A673 (cell line): Measurements from ENCODE around the gene ARL3. TPM values are rescaled to one million over a fixed set of nuclear protein-coding genes. Genes with fewer than 3 reads are reported as not detected.
A peak's percentile ranks its signal among the peaks of the same experiment; 100 is the strongest.

Source experiments
- BruUV-seq: library from RNA; stranded (reverse); fragments of 400-500 nt; replicated peaks from 2 replicates; lab custom pipeline; 2021; lab: Mats Ljungman, UMichigan
- CTCF ChIA-PET: fragments of 300-600 bp; sonication (Branson Sonifier 250); formaldehyde crosslinking; loops from one replicate; lab custom pipeline; 2022; ENCODE audit warnings: antibody characterized with exemption; lab: Charles Lee
- POLR2A ChIA-PET: fragments of 300-600 bp; sonication (Branson Sonifier 250); formaldehyde crosslinking; loops from one replicate; lab custom pipeline; 2022; ENCODE audit warnings: antibody characterized with exemption; ENCODE audit not compliant: low non-redundant PET; lab: Charles Lee
- DNase-seq: peaks from one replicate; pipeline ENCODE4 v3.0.0-alpha.2; 2015; ENCODE audit warnings: low spot score
- H3K27ac ChIP-seq: fragments of 200-600 bp; sonication (generic); 2 replicates; pipeline ENCODE4 v1.5.1; 2016; ENCODE audit warnings: mixed run types, low read depth, mild to moderate bottlenecking, mixed read lengths, antibody characterized with exemption, low read length; ENCODE audit not compliant: poor library complexity, severe bottlenecking
- H3K27me3 ChIP-seq: fragments of 200-600 bp; sonication (generic); replicated peaks from 2 replicates; pipeline ENCODE4 v1.6.1; 2017; ENCODE audit warnings: mixed run types, low read depth, mild to moderate bottlenecking, mixed read lengths, antibody characterized with exemption, low read length; ENCODE audit not compliant: insufficient read depth, poor library complexity
- H3K36me3 ChIP-seq: fragments of 200-600 bp; sonication (generic); 2 replicates; pipeline ENCODE4 v1.6.1; 2016; ENCODE audit warnings: mixed run types, mild to moderate bottlenecking, mixed read lengths, antibody characterized with exemption, low read length; ENCODE audit not compliant: insufficient read depth, poor library complexity, severe bottlenecking
- H3K4me1 ChIP-seq: fragments of 200-600 bp; sonication (generic); 2 replicates; pipeline ENCODE4 v1.6.1; 2017; ENCODE audit warnings: mixed run types, mild to moderate bottlenecking, mixed read lengths, antibody characterized with exemption, low read length; ENCODE audit not compliant: insufficient read depth, poor library complexity, severe bottlenecking
- H3K4me3 ChIP-seq: fragments of 200-600 bp; sonication (generic); 2 replicates; pipeline ENCODE4 v1.5.1; 2016; ENCODE audit warnings: low read depth, mixed run types, mild to moderate bottlenecking, mixed read lengths, low read length; ENCODE audit not compliant: poor library complexity, severe bottlenecking
- H3K9me3 ChIP-seq: fragments of 200-600 bp; sonication (generic); 2 replicates; pipeline ENCODE4 v1.6.1; 2016; ENCODE audit warnings: mixed run types, low read depth, mild to moderate bottlenecking, mixed read lengths, antibody characterized with exemption, low read length; ENCODE audit not compliant: poor library complexity, severe bottlenecking
- EZH2 ChIP-seq: fragments of 200-600 bp; sonication (generic); IDR thresholded peaks from 2 replicates; pipeline ENCODE4 v1.6.1; 2017; ENCODE audit warnings: borderline replicate concordance, low read depth, mild to moderate bottlenecking, mixed read lengths, antibody characterized with exemption, low read length; ENCODE audit not compliant: poor library complexity, severe bottlenecking
- intact Hi-C: fragments of 100-400 bp; cut with micrococcal nuclease; formaldehyde crosslinking; loops from one replicate; pipeline ENCODE4 v1.10.0; 2022; ENCODE audit not compliant: unreplicated experiment
- total RNA-seq: library from RNA; stranded (reverse); gene quantifications from 2 replicates; pipeline ENCODE4 v1.2.3, GENCODE V29; 2021
- TF ChIP-seq, protein P1 (sequence below): fragments of 300-800, 200-600 bp; sonication (generic); conservative IDR thresholded peaks from 2 replicates; pipeline ENCODE4 v1.5.1; 2017; ENCODE audit warnings: low read depth, mild to moderate bottlenecking, antibody characterized with exemption, low read length, moderate library complexity, mixed read lengths

The ARL3 gene
- total RNA-seq, 1 experiment from 2014 or later: 14.9 TPM

DNA sequence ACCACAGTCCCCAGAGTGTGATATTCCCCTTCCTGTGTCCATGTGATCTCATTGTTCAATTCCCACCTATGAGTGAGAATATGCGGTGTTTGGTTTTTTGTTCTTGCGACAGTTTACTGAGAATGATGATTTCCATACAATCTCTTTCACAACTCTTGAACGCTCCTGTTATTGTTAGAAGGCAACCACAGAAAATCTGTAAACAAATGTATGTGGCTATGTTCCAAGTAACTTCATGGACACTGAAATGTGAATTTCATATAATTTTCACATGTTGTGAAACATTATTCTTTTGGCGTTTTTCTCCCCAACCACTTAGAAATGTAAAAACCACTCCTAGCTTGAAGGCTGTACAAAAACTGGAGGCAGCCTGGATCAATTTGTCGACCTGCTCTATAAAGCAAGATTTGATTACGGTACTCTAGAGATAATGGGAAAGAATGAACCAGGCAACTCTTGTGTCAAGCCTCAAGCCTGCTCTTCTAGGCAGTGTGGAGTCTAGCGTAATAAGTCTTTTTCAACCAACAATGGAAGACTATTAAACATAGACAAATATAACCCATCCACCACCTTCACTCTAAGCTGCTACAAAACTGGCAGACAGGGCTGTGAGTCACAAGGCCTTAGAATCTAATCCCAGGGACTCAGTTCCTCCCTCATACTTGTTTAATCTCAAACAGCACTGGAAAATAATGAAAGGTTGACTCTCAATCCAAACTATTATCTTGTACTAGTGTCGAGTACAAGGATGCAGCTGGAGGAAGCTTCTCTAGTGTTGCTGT, 22.7 kb downstream of the ARL3 start:
- DNase-seq: no peak
- no peaks in the 10 kb centered on the region for H3K27me3 ChIP-seq
- CTCF ChIA-PET: no interaction called here
- TF ChIP-seq EZH2: no peak
- no peaks in the 10 kb centered on the region for H3K4me1 ChIP-seq
- no peaks in the 10 kb centered on the region for H3K9me3 ChIP-seq
- POLR2A ChIA-PET: no interaction called here
- H3K4me3 ChIP-seq: no peak overlapping the region
- intact Hi-C loops: no loop called here
- BruUV-seq: no TSS peak
- H3K36me3 ChIP-seq: peaks cover 3% of the 10 kb centered on the region
- peak overlapping the region; percentile 16 for H3K27ac ChIP-seq

DNA sequence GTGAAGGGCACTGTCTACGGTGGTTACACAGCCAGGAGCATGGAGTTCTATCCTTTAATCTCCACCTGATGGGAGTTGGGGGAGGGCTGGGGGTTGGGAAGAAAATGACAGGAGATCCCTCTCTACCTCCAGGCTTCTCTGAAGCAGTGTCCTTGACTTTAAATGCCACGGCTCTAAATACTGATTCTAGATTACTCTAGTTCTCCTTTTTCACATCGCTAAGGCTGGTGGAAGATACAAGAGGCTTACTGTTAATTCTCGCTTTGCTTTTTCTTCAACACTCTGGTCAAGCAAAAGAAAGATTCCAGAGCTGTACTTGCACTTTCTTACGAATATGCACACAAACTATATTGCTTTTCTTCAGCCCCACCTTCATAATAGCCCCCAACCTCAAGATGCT, 30.5 kb downstream of the ARL3 start:
- CTCF ChIA-PET: no interaction called here
- Histone ChIP-seq H3K36me3 (peaks cover 8% of the 10 kb centered on the region), H3K27me3 (no peaks in the 10 kb centered on the region), H3K4me3 (no peak overlapping the region), H3K4me1 (no peaks in the 10 kb centered on the region), H3K9me3 (no peaks in the 10 kb centered on the region), H3K27ac (no peak overlapping the region)
- no TSS peak for BruUV-seq
- TF ChIP-seq, protein P1, sequence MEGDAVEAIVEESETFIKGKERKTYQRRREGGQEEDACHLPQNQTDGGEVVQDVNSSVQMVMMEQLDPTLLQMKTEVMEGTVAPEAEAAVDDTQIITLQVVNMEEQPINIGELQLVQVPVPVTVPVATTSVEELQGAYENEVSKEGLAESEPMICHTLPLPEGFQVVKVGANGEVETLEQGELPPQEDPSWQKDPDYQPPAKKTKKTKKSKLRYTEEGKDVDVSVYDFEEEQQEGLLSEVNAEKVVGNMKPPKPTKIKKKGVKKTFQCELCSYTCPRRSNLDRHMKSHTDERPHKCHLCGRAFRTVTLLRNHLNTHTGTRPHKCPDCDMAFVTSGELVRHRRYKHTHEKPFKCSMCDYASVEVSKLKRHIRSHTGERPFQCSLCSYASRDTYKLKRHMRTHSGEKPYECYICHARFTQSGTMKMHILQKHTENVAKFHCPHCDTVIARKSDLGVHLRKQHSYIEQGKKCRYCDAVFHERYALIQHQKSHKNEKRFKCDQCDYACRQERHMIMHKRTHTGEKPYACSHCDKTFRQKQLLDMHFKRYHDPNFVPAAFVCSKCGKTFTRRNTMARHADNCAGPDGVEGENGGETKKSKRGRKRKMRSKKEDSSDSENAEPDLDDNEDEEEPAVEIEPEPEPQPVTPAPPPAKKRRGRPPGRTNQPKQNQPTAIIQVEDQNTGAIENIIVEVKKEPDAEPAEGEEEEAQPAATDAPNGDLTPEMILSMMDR: no peak
- no peak for TF ChIP-seq EZH2
- POLR2A ChIA-PET: no interaction called here
- intact Hi-C loops: no loop called here
- no peak for DNase-seq

DNA sequence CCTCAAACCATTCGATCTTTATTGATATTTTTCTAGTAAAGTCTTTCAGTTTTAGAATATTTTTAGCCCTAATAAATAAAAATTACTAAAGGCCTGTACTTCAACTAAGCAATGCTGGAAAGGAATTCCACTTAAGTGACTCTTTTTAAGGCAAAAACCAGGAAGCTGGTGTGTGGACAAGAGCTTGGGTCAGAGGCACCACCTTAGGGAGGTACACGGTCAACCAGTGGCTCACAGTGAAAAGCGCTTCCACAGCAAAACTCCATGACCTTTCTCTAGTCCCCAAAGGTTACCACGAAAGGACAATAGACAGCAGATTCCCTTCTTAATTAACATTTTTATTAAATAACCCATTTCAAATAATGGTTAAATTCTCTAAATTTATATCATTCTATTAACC, 31.2 kb downstream of the ARL3 start:
- H3K27ac ChIP-seq: no peak overlapping the region
- POLR2A ChIA-PET: no interaction called here
- no TSS peak for BruUV-seq

More for the DNA sequence above, 31.2 kb downstream of the ARL3 start:
- no peaks in the 10 kb centered on the region for H3K27me3 ChIP-seq
- no peak overlapping the region for H3K4me3 ChIP-seq
- H3K9me3 ChIP-seq: no peaks in the 10 kb centered on the region
- H3K4me1 ChIP-seq: no peaks in the 10 kb centered on the region
- CTCF ChIA-PET: no interaction called here
- H3K36me3 ChIP-seq: peaks cover 8% of the 10 kb centered on the region
- TF ChIP-seq, protein P1: no peak
- TF ChIP-seq EZH2: no peak
- intact Hi-C loops: no loop called here
- DNase-seq: no peak
